IMR-90 (cell line): Measurements from ENCODE around the gene MAN2A1. TPM values are rescaled to one million over a fixed set of nuclear protein-coding genes. Genes with fewer than 3 reads are reported as not detected.

Experiments
- ATAC-seq: fragments of 200-7000 bp; cut with Tn5 transposase; 2 replicates; pipeline ENCODE4 v1.9.1; 2020; ENCODE audit warnings: low read depth, mild to moderate bottlenecking, moderate library complexity
- BruUV-seq: library from RNA; stranded (reverse); fragments of 400-500 nt; replicated peaks from 2 replicates; lab custom pipeline; 2021; lab: Mats Ljungman, UMichigan
- CTCF ChIA-PET: fragments of 300-600 bp; formaldehyde crosslinking; extraction: SDS; loops from one replicate; lab custom pipeline; 2021; ENCODE audit warnings: antibody characterized with exemption; lab: Yijun Ruan, JAX
- POLR2A ChIA-PET: fragments of 300-600 bp; sonication (Branson Sonifier 250); formaldehyde crosslinking; loops from one replicate; lab custom pipeline; 2022; ENCODE audit warnings: antibody characterized with exemption; ENCODE audit not compliant: unreplicated experiment; lab: Charles Lee
- DNase-seq: peaks from one replicate; pipeline ENCODE4 v3.0.0; 2013
- H2AFZ ChIP-seq: replicated peaks from 2 replicates; pipeline ENCODE3; 2013; ENCODE audit warnings: low read length, mild to moderate bottlenecking; ENCODE audit not compliant: poor library complexity
- H2AK5ac ChIP-seq: 2 replicates; pipeline ENCODE4 v1.6.1; 2013; ENCODE audit warnings: low read depth, low read length, inconsistent platforms
- H2AK9ac ChIP-seq: replicated peaks from 2 replicates; pipeline ENCODE3; 2013; ENCODE audit warnings: mild to moderate bottlenecking, low read depth, low read length, moderate library complexity; ENCODE audit not compliant: poor library complexity
- H2BK120ac ChIP-seq: 2 replicates; pipeline ENCODE4 v1.6.1; 2013; ENCODE audit warnings: low read depth, low read length, inconsistent platforms
- H2BK15ac ChIP-seq: 3 replicates; pipeline ENCODE4 v1.6.1; 2013; ENCODE audit warnings: low read depth, low read length, inconsistent platforms
- H2BK20ac ChIP-seq: 2 replicates; pipeline ENCODE4 v1.6.1; 2013; ENCODE audit warnings: low read depth, mild to moderate bottlenecking, inconsistent platforms, low read length, moderate library complexity
- H2BK5ac ChIP-seq: 2 replicates; pipeline ENCODE4 v1.6.1; 2013; ENCODE audit warnings: mild to moderate bottlenecking, low read depth, low read length, inconsistent platforms; ENCODE audit not compliant: poor library complexity, severe bottlenecking
- H3K14ac ChIP-seq: replicated peaks from 2 replicates; pipeline ENCODE4 v1.6.1; 2013; ENCODE audit warnings: low read depth, low read length, inconsistent platforms
- H3K18ac ChIP-seq: 2 replicates; pipeline ENCODE4 v1.6.1; 2013; ENCODE audit warnings: low read depth, low read length, control low read depth
- H3K23ac ChIP-seq: 2 replicates; pipeline ENCODE4 v1.6.1; 2013; ENCODE audit warnings: low read depth, low read length, inconsistent platforms
- H3K27ac ChIP-seq: 2 replicates; pipeline ENCODE4 v1.5.1; 2013; ENCODE audit warnings: mild to moderate bottlenecking, control low read depth, low read length; ENCODE audit not compliant: insufficient read depth
- H3K27me3 ChIP-seq: 2 replicates; pipeline ENCODE4 v1.6.1; 2013; ENCODE audit warnings: low read length; ENCODE audit not compliant: control insufficient read depth, insufficient read depth
- H3K36me3 ChIP-seq: 2 replicates; pipeline ENCODE4 v1.6.1; 2013; ENCODE audit warnings: low read length, mixed read lengths; ENCODE audit not compliant: control insufficient read depth, insufficient read depth
- H3K4ac ChIP-seq: 2 replicates; pipeline ENCODE4 v1.6.1; 2013; ENCODE audit warnings: low read depth, low read length, inconsistent platforms
- H3K4me1 ChIP-seq: 2 replicates; pipeline ENCODE4 v1.6.1; 2013; ENCODE audit warnings: low read length, mixed read lengths; ENCODE audit not compliant: control insufficient read depth, insufficient read depth
- H3K4me2 ChIP-seq: 2 replicates; pipeline ENCODE4 v1.6.1; 2013; ENCODE audit warnings: low read depth, mild to moderate bottlenecking, control low read depth, low read length, moderate library complexity
- H3K4me3 ChIP-seq: 2 replicates; pipeline ENCODE4 v1.5.1; 2013; ENCODE audit warnings: low read depth, mild to moderate bottlenecking, control low read depth, low read length, moderate library complexity; ENCODE audit not compliant: insufficient read depth
- H3K56ac ChIP-seq: 2 replicates; pipeline ENCODE4 v1.6.1; 2013; ENCODE audit warnings: low read length, inconsistent platforms; ENCODE audit not compliant: insufficient read depth; ENCODE audit errors: extremely low read depth
- H3K79me1 ChIP-seq, 2 experiments: 2 replicates each; pipeline ENCODE4 v1.6.1; 2013; ENCODE audit warnings: low read length in 2 of 2, inconsistent platforms in 1 of 2, low read depth in 1 of 2
- H3K9ac ChIP-seq: 2 replicates; pipeline ENCODE4 v1.6.1; 2013; ENCODE audit warnings: low read depth, low read length, control low read depth
- H3K9me1 ChIP-seq: 2 replicates; pipeline ENCODE4 v1.6.1; 2013; ENCODE audit warnings: low read length, inconsistent platforms; ENCODE audit not compliant: insufficient read depth
- H3K9me3 ChIP-seq: 2 replicates; pipeline ENCODE4 v1.6.1; 2013; ENCODE audit warnings: low read length; ENCODE audit not compliant: control insufficient read depth, insufficient read depth
- H4K20me1 ChIP-seq: 2 replicates; pipeline ENCODE4 v1.6.1; 2013; ENCODE audit warnings: low read length, inconsistent platforms; ENCODE audit not compliant: insufficient read depth
- H4K5ac ChIP-seq: 2 replicates; pipeline ENCODE4 v1.6.1; 2013; ENCODE audit warnings: mild to moderate bottlenecking, low read depth, low read length, control low read depth
- H4K8ac ChIP-seq, 2 experiments: 2 replicates each; pipeline ENCODE4 v1.6.1; 2013; ENCODE audit warnings: low read depth in 2 of 2, low read length in 2 of 2, control low read depth in 1 of 2, inconsistent platforms in 1 of 2
- H4K91ac ChIP-seq: 2 replicates; pipeline ENCODE4 v1.6.1; 2013; ENCODE audit warnings: low read depth, low read length, inconsistent platforms; ENCODE audit not compliant: insufficient read depth
- MAZ ChIP-seq: IDR thresholded peaks from 2 replicates; pipeline ENCODE4 v1.6.1; 2012; ENCODE audit warnings: low read depth, mild to moderate bottlenecking, low read length, improper control_type of control experiment, moderate library complexity, borderline replicate concordance
- RAD21 ChIP-seq: IDR thresholded peaks from 2 replicates; pipeline ENCODE4 v1.6.1; 2012; ENCODE audit warnings: low read length, improper control_type of control experiment
- RFX5 ChIP-seq: IDR thresholded peaks from 2 replicates; pipeline ENCODE4 v1.8.0; 2012; ENCODE audit warnings: low read depth, mild to moderate bottlenecking, low read length, moderate library complexity
- WGBS, 2 experiments: methylation state at CpG; one replicate each; pipeline versions ENCODE4 v1.1.5 to v1.1.7; 2013; ENCODE audit warnings: missing lambda C conversion rate in 2 of 2; ENCODE audit not compliant: insufficient read length in 1 of 2; ENCODE audit errors: extremely low coverage in 2 of 2; 5-methylcytosine and 5-hydroxymethylcytosine counted together
- dilution Hi-C: fragments of 300-500 bp; cut with HindIII; formaldehyde crosslinking; loops from one replicate; pipeline ENCODE4 v1.14.3; 2018; ENCODE audit warnings: low sequenced_read_pairs; ENCODE audit not compliant: unreplicated experiment
- in situ Hi-C: fragments of 300-500 bp; cut with MboI; formaldehyde crosslinking; loops from 3 replicates; pipeline ENCODE4 v1.14.3; 2019; ENCODE audit warnings: low sequenced_read_pairs, inconsistent platforms, mixed read lengths
- intact Hi-C: fragments of 100-400 bp; cut with micrococcal nuclease; formaldehyde crosslinking; loops from 2 replicates; pipeline ENCODE4 v1.10.0; 2022
- polyA plus RNA-seq, 3 experiments: library from polyadenylated mRNA; depleted of rRNA; stranded (reverse); fragments of >200 nt; gene quantifications; 2 replicates each; pipeline ENCODE4 v1.2.3, GENCODE V29; 2012; ENCODE audit warnings: low replicate concordance in 1 of 3
- total RNA-seq: library from RNA; depleted of rRNA; stranded (reverse); fragments of >200 nt; gene quantifications from 2 replicates; pipeline ENCODE4 v1.2.3, GENCODE V29; 2012

MAN2A1 gene
- total and polyA plus RNA-seq, 2 of the 4 experiments (the other 2 are of a cell fraction): 16.4 to 29.6 TPM

DNA sequence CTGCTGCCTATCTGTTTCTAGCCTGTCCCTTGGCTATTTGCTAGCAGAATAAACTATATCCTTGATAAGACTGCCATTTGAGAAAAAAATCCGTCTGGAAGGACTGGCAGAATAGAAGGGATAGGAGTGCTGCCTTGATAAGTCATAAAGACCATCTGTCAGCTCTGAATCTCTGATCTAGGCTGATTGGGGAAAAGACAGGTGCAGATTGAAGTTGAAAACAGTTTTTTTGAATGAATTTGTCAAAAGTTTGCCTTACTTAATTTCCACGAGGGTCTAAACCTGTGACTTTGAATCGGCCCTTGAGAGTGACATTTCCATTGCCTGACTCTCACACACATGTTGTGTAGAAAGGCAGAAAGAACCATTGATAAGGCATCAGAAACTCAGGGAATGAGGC lies 218.6 kb downstream of the MAN2A1 start:
- in situ Hi-C loops (no loop called here), intact Hi-C loops (no loop called here), dilution Hi-C loops (no loop called here)
- peaks cover 4% of the 10 kb centered on the region for H3K27me3 ChIP-seq
- H3K56ac ChIP-seq: no peak overlapping the region
- H3K9me1 ChIP-seq: no peaks in the 10 kb centered on the region
- no peaks in the 10 kb centered on the region for H3K79me1 ChIP-seq
- H4K8ac ChIP-seq: no peak overlapping the region
- no peak overlapping the region for H3K23ac ChIP-seq
- no peak for TF ChIP-seq MAZ
- TF ChIP-seq RFX5: no peak
- TF ChIP-seq RAD21: no peak
- no peak overlapping the region for H3K14ac ChIP-seq
- H4K20me1 ChIP-seq: no peaks in the 10 kb centered on the region
- H3K4me3 ChIP-seq: no peak overlapping the region
- H3K9me3 ChIP-seq: no peaks in the 10 kb centered on the region
- H2BK120ac ChIP-seq: no peak overlapping the region
- POLR2A ChIA-PET: no interaction called here
- no peak overlapping the region for H2AK9ac ChIP-seq
- H3K18ac ChIP-seq: no peak overlapping the region
- H2BK20ac ChIP-seq: no peak overlapping the region
- no peak overlapping the region for H2AK5ac ChIP-seq
- no peak overlapping the region for H2AFZ ChIP-seq
- no peaks in the 10 kb centered on the region for H3K4me1 ChIP-seq
- no peak overlapping the region for H3K27ac ChIP-seq
- H2BK15ac ChIP-seq: no peak overlapping the region
- no peak overlapping the region for H4K5ac ChIP-seq
- no peak overlapping the region for H4K91ac ChIP-seq
- 33% methylated on average over 1 of the region's 3 CpGs; no CpG with 5 or more reads in 1 of the 2 experiments for WGBS, 2 experiments
- no peak overlapping the region for H3K4me2 ChIP-seq
- no TSS peak for BruUV-seq
- ATAC-seq: no peak
- CTCF ChIA-PET: no interaction called here
- no peak overlapping the region for H2BK5ac ChIP-seq
- no peak overlapping the region for H3K4ac ChIP-seq
- no peak for DNase-seq
- H3K36me3 ChIP-seq: no peaks in the 10 kb centered on the region
- H3K9ac ChIP-seq: no peak overlapping the region
